ENCODE measurements around the gene RUNX1. TPM values are rescaled to one million over a fixed set of nuclear protein-coding genes. Genes with fewer than 3 reads are reported as not detected.

Gene RUNX1
- total and polyA plus RNA-seq, 8 donors = 7.5 to 89.6 (median 10.8) TPM

DNA sequence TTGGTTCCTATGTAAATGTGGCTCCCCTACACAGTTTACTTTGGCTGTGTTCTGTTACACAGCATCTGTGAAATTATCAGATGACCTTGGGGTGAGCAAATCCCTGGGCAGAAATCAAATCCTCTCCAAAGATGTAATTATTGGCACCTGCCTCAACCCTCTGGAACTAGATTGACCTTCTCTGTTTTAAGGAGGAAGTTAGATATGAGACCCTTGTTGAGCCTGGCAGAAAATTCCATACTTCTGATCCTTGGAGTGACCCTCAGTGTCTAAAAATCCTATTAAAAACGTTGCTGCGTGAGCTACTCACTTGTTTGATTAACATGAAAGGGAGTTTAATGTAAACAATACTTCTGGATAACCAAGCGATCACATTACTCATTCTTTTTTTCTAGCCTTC, 258.3 kb downstream of the RUNX1 start:
- no peaks in the 10 kb centered on the region for H3K9me3 ChIP-seq
- TF ChIP-seq, protein P1, sequence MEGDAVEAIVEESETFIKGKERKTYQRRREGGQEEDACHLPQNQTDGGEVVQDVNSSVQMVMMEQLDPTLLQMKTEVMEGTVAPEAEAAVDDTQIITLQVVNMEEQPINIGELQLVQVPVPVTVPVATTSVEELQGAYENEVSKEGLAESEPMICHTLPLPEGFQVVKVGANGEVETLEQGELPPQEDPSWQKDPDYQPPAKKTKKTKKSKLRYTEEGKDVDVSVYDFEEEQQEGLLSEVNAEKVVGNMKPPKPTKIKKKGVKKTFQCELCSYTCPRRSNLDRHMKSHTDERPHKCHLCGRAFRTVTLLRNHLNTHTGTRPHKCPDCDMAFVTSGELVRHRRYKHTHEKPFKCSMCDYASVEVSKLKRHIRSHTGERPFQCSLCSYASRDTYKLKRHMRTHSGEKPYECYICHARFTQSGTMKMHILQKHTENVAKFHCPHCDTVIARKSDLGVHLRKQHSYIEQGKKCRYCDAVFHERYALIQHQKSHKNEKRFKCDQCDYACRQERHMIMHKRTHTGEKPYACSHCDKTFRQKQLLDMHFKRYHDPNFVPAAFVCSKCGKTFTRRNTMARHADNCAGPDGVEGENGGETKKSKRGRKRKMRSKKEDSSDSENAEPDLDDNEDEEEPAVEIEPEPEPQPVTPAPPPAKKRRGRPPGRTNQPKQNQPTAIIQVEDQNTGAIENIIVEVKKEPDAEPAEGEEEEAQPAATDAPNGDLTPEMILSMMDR (IDR thresholded peaks at IDR 0.05) = no peak
- DNase-seq (no peak), ATAC-seq (no peak)
- H3K27ac ChIP-seq = no peak overlapping the region
- peaks cover 0 to 66% of the 10 kb centered on the region in 2 donors for H3K36me3 ChIP-seq
- peaks cover 6 to 10% of the 10 kb centered on the region in 2 donors for H3K4me1 ChIP-seq
- no peak overlapping the region for H3K4me3 ChIP-seq
- no peaks in the 10 kb centered on the region for H3K27me3 ChIP-seq
- intact Hi-C loops (cut with DNase I) = no loop called here

DNA sequence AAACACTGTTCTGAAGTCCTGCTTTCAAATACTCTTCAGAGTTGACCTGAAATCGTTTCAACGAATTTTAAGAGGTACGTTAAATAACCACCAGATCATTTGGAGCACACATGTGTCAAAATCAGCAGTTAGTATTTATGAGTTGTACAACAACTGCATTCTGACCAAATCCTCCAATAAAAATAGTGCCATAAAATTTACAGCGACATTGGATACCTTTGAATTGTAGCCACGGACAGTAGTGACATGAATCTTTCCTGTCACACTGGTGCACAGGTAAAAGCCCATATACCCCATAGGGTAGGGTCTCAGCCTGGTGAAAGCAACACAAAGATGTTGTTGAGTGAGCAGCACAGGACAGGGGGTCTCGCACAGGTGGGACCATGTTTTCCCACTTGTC, 258.8 kb downstream of the RUNX1 start:
- H3K4me1 ChIP-seq = peaks cover under 1 to 7% of the 10 kb centered on the region in 2 donors
- ATAC-seq (no peak), DNase-seq (no peak)
- peaks cover 0 to 61% of the 10 kb centered on the region in 2 donors for H3K36me3 ChIP-seq
- no peak overlapping the region for H3K4me3 ChIP-seq
- no peaks in the 10 kb centered on the region for H3K27me3 ChIP-seq
- no peaks in the 10 kb centered on the region for H3K9me3 ChIP-seq
- intact Hi-C loops (cut with DNase I) = no loop called here
- no peak overlapping the region for H3K27ac ChIP-seq
- TF ChIP-seq, protein P1 (IDR thresholded peaks at IDR 0.05) = no peak

DNA sequence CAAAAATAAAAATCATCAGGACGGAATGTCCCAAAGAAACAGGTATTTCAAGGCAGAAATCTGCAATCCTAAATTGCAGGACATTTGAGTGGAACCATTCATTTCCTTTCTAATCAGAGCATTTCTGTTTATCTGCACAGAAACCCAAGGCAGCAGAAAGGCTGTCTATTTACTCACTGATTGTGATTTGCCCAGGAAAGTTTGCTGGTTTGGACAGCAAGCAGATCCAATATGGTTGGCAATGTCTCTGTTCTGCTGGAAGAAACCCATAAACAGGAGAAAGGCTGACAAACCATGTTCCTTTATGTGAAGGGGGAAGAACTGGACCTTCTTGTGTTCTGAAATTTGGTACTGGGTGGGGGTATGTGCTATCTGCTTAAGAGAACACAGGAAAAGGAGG, 260.2 kb downstream of the RUNX1 start:
- intact Hi-C loops (cut with DNase I) = no loop called here
- TF ChIP-seq, protein P1 (IDR thresholded peaks at IDR 0.05) = no peak
- H3K27ac ChIP-seq = no peak overlapping the region
- H3K9me3 ChIP-seq = no peaks in the 10 kb centered on the region
- H3K4me3 ChIP-seq = no peak overlapping the region
- H3K36me3 ChIP-seq = peaks cover 0 to 48% of the 10 kb centered on the region in 2 donors
- H3K27me3 ChIP-seq = no peaks in the 10 kb centered on the region
- H3K4me1 ChIP-seq = no peaks in the 10 kb centered on the region
- ATAC-seq (no peak), DNase-seq (no peak)

DNA sequence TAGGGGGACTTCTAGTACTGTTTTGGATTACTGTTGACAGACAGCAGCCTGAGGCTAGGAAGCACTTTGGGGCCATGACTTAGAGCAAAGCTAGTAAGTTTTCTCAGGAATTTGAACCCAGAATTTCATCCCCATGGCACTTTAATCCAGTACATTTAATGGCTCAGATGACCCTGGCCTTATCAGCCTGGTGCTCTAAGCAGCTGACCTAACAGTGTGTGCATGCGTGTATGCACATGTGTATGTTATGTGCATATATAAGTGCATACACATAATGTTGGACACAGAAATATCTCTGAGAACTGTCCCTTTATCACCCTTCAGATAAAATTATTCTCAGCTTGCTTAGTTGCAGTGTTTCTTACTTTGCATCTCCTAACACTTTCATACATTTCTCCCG, 265.3 kb downstream of the RUNX1 start:
- no peak overlapping the region for H3K27ac ChIP-seq
- H3K4me1 ChIP-seq = no peaks in the 10 kb centered on the region
- TF ChIP-seq, protein P1 (IDR thresholded peaks at IDR 0.05) = no peak
- H3K4me3 ChIP-seq = no peak overlapping the region
- no peak for DNase-seq
- H3K36me3 ChIP-seq = peaks cover 0 to 1% of the 10 kb centered on the region in 2 donors
- H3K27me3 ChIP-seq = no peaks in the 10 kb centered on the region
- no peak for ATAC-seq
- intact Hi-C loops (cut with DNase I) = no loop called here
- H3K9me3 ChIP-seq = no peaks in the 10 kb centered on the region

DNA sequence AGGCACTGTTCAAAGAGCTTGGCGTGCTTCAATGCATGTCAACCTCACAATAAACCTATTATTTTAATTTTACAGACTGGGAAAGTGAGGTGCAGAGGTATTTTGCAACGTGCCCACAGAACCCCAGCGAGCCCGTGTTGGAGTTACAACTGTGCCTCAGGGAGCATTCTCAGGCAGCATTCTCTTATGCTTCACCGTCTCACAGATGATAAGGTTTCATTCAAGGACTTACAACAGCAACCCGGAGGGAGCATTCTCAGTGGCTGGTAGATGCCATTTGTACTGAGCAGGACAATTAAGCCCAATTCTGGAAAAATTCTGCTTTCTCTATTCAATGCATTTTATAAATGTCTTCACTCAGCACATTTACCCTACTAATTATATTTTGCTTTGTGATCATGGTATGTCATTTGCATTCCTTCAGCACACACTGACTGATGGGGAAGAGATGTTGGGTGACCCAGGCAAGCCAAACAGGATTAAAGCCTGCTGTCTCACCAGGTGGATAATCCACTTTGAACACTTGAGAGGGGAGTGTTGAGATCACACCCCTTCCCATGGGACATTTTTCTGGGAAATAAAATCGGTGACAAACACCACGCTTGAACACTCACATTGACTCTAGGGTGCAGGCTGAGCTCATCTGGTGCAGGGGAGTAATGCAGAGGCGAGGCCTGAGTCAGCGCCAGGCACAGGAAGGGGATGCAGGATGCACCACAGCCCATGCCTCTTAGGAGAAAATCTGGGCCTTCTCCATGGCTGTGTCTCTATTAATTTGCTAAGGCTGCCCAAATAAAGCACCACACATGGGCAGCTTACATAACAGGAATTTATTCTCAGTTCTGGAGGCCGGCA, 266.4 kb downstream of the RUNX1 start:
- no peaks in the 10 kb centered on the region for H3K27me3 ChIP-seq
- H3K27ac ChIP-seq = no peak overlapping the region
- H3K9me3 ChIP-seq = no peaks in the 10 kb centered on the region
- no peaks in the 10 kb centered on the region for H3K36me3 ChIP-seq
- DNase-seq (no peak), ATAC-seq (no peak)
- H3K4me3 ChIP-seq = no peak overlapping the region
- no peaks in the 10 kb centered on the region for H3K4me1 ChIP-seq
- TF ChIP-seq, protein P1 (IDR thresholded peaks at IDR 0.05) = no peak
- intact Hi-C loops (cut with DNase I) = no loop called here
